Body of pancreas (tissue), 4 donors: ENCODE results near the gene STXBP3. TPM values are rescaled to one million over a fixed set of nuclear protein-coding genes. Genes with fewer than 3 reads are reported as not detected.
"Not testable (repeated sequence)": the region's sequence is repeated elsewhere in the genome, so short reads cannot be mapped to it uniquely, and the experiment has no call there.

Experiments
- ATAC-seq: fragments of 150-250 bp; one replicate; pipeline ENCODE4 v1.9.1; 2016
- DNase-seq, 4 donors: peaks; one replicate each; pipeline ENCODE4 v3.0.0-alpha.2; 2019
- H3K27ac ChIP-seq, 4 donors: fragments of 200-600 bp; sonication (generic); 1 replicate in 3 of 4; 2 replicates in 1 of 4; pipeline versions ENCODE4 v1.5.1 to v1.6.1; 2016 to 2019; ENCODE audit warnings: mild to moderate bottlenecking in 1 of 4, mixed read lengths in 1 of 4, moderate library complexity in 1 of 4
- H3K27me3 ChIP-seq, 2 donors: fragments of 200-600 bp; sonication (generic); one replicate each; pipeline ENCODE4 v1.6.0; 2016; ENCODE audit warnings: mild to moderate bottlenecking in 1 of 2
- H3K36me3 ChIP-seq, 2 donors: fragments of 200-600 bp; sonication (generic); replicated peaks in 1 of 2; 2 replicates each; pipeline ENCODE4 v1.5.1; 2016; ENCODE audit warnings: low read depth in 2 of 2; ENCODE audit not compliant: insufficient read depth in 1 of 2
- H3K4me1 ChIP-seq: fragments of 200-600 bp; sonication (generic); one replicate; pipeline ENCODE4 v1.6.0; 2016
- H3K4me3 ChIP-seq, 2 donors: fragments of 200-600 bp; sonication (generic); 1 replicate in 1 of 2; 2 replicates in 1 of 2; pipeline ENCODE4 v1.5.1; 2016 to 2019
- H3K9me3 ChIP-seq, 3 donors: fragments of 200-600 bp; sonication (generic); 1 replicate in 2 of 3; 2 replicates in 1 of 3; pipeline ENCODE4 v1.5.1; 2016
- CTCF ChIP-seq, 7 experiments: fragments of 450-650 bp in 4 of 7; fragments of 200-600 bp in 3 of 7; sonication (generic) in 3 of 7; IDR thresholded peaks; one replicate each; pipeline ENCODE4 v1.5.1; 2016 to 2019; ENCODE audit warnings: antibody characterized with exemption in 7 of 7
- POLR2A ChIP-seq, 3 donors: fragments of 450-650 bp; IDR thresholded peaks; one replicate each; pipeline ENCODE4 v1.6.1; 2016; ENCODE audit warnings: antibody characterized with exemption in 3 of 3, mild to moderate bottlenecking in 2 of 3
- WGBS, 2 donors: methylation state at CpG; one replicate each; pipeline ENCODE4 v1.1.5; 2017; 5-methylcytosine and 5-hydroxymethylcytosine counted together
- intact Hi-C: fragments of 100-400 bp; cut with DNase I; formaldehyde crosslinking; loops from one replicate; pipeline ENCODE4 v1.15.1; 2023
- total RNA-seq, 2 donors: library from RNA; depleted of rRNA; stranded (reverse); fragments of >200 nt; gene quantifications; one replicate each; pipeline ENCODE4 v1.1.0, GENCODE V29; 2016

Gene STXBP3
- total RNA-seq, 2 donors from 2014 or later = 39.6 to 83.0 TPM

DNA sequence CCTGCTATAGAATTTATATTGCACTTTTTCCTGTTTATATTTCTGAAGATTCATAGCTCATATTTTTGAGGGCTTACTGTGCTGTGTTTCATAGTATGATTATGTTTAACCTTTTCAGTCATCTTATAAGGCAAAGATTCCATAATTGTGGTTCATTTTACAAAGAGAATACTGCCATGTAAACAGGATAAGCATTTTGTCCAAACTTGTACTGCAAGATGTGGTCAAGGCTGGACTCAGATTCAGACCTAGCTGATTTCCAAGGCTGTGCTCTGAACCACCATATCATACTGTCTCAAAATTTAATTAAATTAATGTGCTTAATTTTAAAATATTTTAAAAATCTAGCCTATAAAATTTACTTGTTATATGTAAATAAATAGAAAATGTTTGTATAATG is 31.4 kb downstream of the STXBP3 start:
- Histone ChIP-seq H3K4me1 (no peaks in the 10 kb centered on the region), H3K4me3 (no peak overlapping the region), H3K36me3 (peaks cover 1 to 16% of the 10 kb centered on the region in 2 donors), H3K27me3 (no peaks in the 10 kb centered on the region), H3K27ac (no peak overlapping the region), H3K9me3 (no peaks in the 10 kb centered on the region)
- intact Hi-C loops = no loop called here
- ATAC-seq (no peak), DNase-seq (no peak)
- TF ChIP-seq POLR2A (IDR thresholded peaks at IDR 0.05) (no peak), CTCF (IDR thresholded peaks at IDR 0.05) (no peak)

DNA sequence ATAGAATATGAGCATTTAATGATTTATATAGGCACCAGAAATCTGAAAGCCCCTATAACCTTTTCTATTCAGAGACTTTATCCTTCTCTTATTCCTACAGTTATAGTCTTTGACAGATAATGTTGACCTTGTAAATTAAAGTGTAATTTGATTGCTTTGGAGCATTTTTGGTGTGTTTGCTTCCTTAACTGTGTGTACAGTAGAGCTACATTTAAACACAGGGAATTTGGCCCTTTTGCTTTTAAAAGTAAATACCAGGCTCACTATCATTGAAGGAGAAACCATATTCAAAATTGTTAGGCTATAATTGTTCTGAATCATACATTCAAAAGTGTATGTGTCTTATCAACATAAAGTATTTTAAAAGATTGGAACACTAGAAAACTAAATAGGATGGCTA is 33.0 kb downstream of the STXBP3 start:
- ATAC-seq (no peak), DNase-seq (no peak)
- no peak overlapping the region for H3K27ac ChIP-seq
- no peaks in the 10 kb centered on the region for H3K27me3 ChIP-seq
- H3K4me1 ChIP-seq = no peaks in the 10 kb centered on the region
- intact Hi-C loops = no loop called here
- H3K36me3 ChIP-seq = peaks cover 13 to 21% of the 10 kb centered on the region in 2 donors
- H3K4me3 ChIP-seq = no peak overlapping the region
- TF ChIP-seq POLR2A (IDR thresholded peaks at IDR 0.05) (no peak), CTCF (IDR thresholded peaks at IDR 0.05) (no peak)
- no peaks in the 10 kb centered on the region for H3K9me3 ChIP-seq

DNA sequence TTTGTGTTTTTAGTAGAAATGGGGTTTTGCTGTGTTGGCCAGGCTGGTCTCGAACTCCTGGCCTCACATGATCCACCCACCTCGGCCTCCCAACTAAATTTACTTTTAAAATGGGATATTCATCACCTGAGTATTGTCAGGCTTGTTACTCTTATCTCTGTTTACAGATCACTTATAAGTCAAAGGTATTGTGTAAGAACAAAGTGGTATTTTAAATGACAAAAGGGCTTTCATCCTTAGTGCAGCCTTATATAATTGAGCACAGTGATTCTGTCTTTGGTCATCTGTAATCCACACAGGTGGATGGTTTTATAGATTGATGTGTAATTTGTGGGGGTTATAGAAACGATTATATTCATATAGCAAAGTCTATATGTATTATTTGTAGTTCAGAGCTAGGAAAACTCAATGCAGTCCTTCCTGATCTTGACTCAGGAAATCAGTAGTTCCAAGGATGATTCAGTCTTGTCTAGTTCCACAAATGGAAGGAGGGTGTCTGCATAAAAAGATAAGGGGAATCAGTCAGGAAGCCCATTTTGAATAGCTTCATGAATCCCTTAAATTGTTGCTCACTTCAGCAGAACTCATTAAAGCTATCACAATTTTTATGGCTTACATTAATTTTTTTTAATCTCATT is 34.6 kb downstream of the STXBP3 start:
- Histone ChIP-seq H3K9me3 (peaks cover 0 to 12% (median 0%) of the 10 kb centered on the region in 3 donors), H3K36me3 (peaks cover 21 to 30% of the 10 kb centered on the region in 2 donors), H3K4me3 (no peak overlapping the region), H3K27me3 (no peaks in the 10 kb centered on the region), H3K27ac (no peak overlapping the region), H3K4me1 (no peaks in the 10 kb centered on the region)
- ATAC-seq (no peak), DNase-seq (no peak)
- intact Hi-C loops = no loop called here
- TF ChIP-seq CTCF (IDR thresholded peaks at IDR 0.05) (no peak), POLR2A (IDR thresholded peaks at IDR 0.05) (no peak)
- WGBS, 2 donors = 59 to 67% methylated on average over 3 of the region's 3 CpGs

GRCh38 chr1:108781575-108781944 is 35.1 kb downstream of the STXBP3 start:
- WGBS, 2 donors = 100% methylated on average over 1 of the region's 1 CpG
- not testable (repeated sequence) for ATAC-seq

GRCh38 chr1:108785264-108785663 is 38.8 kb downstream of the STXBP3 start:
- no peak for DNase-seq
- WGBS, 2 donors = 94 to 95% methylated on average over 6 of the region's 6 CpGs
- intact Hi-C loops = no loop called here
- Histone ChIP-seq H3K36me3 (peaks cover 21 to 30% of the 10 kb centered on the region in 2 donors), H3K27me3 (no peaks in the 10 kb centered on the region), H3K9me3 (peaks cover 0 to 12% (median 0%) of the 10 kb centered on the region in 3 donors), H3K4me3 (no peak overlapping the region), H3K4me1 (no peaks in the 10 kb centered on the region), H3K27ac (no peak overlapping the region)
- no peak for TF ChIP-seq CTCF (IDR thresholded peaks at IDR 0.05)
- no peak for TF ChIP-seq POLR2A (IDR thresholded peaks at IDR 0.05)
- no peak for ATAC-seq

More at GRCh38 chr1:108781575-108781944, 35.1 kb downstream of the STXBP3 start:
- H3K4me3 ChIP-seq, DNase-seq, H3K27me3 ChIP-seq, H3K27ac ChIP-seq, intact Hi-C loops, H3K4me1 ChIP-seq: not testable (repeated sequence)
- H3K9me3 ChIP-seq = peaks cover 0 to 12% (median 0%) of the 10 kb centered on the region in 3 donors
- peaks cover 21 to 30% of the 10 kb centered on the region in 2 donors for H3K36me3 ChIP-seq
